Fibroblast of skin of back (primary cell): ENCODE measurements around the gene PXDN.

Experiments
- DNase-seq: peaks from one replicate; pipeline ENCODE4 v3.0.0-alpha.2; 2013

PXDN gene

GRCh38 chr2:1648241-1649102 is 95.8 kb downstream of the PXDN start:
- DNase-seq, result no peak

DNA sequence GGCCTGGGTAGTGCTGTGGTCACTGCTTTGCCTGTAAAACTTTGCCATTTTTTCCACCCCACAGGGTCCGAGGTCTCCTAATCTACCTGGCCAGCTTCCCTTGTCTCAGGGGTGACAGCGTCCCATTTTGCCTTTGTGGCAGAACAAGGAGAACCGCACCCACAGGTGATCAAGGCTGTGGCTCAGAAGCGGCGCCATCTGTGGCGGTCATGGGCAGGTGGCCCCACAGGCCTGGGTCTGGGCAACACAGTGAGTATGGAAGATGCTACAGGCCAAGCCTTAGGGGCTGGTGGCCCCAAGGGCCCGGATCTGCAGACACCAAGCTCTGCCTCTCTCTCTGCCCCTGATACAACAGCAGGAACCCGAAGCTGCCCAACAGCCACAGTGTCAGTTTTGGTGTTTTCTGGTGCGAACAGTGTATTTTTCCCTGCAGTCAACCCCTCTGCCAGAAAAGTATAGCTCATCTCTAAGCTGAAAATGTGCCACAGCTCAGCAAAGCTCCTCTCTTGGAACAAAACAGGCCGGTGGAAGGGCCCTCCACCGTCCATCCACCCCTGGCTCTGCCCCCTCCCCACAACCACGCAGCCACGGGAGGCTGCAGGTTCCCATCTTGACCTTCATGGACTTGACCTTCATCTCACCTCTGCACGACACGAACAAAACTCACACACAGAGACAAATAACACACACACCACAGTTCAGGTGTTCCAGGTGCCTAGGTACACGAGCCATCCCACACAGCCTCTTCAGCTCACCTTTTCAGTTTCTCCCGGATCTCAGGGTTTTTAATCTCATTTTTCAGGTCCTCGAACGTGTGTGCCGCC is 96.7 kb downstream of the PXDN start:
- DNase-seq, result no peak

DNA sequence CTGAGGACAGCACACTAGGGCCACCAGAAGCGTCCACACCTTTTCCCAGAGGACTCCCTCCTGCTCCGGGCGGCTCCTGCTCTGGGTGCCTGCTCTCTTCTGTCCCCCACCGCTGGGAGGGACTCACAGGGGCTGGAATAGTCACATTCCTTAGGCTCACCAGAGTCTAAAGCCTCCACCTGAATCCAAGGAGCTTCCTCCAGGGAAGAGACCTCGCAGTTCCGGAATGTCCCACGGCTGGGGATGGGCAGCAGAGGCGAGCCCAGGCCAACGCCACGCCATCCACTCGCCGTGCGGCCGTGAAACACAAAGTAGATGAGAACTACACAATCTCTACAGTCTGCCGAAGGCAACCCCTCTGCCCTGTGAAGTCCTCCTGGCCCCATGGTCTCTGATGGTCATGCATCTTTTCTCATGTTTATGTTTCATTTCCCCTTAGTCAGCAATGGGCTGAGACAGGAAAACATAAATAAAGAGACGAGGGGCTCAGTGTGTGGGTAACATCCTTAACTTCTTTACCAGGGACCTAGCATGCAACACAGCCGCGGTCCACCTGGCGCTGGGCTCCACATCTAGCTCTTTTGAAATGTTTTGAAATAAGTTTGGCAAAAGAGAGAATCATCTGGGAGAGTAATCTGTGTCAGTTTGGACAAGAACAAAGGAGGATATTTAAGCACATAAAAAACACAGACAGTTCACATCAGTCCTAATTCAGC is 98.4 kb downstream of the PXDN start:
- DNase-seq, result no peak

DNA sequence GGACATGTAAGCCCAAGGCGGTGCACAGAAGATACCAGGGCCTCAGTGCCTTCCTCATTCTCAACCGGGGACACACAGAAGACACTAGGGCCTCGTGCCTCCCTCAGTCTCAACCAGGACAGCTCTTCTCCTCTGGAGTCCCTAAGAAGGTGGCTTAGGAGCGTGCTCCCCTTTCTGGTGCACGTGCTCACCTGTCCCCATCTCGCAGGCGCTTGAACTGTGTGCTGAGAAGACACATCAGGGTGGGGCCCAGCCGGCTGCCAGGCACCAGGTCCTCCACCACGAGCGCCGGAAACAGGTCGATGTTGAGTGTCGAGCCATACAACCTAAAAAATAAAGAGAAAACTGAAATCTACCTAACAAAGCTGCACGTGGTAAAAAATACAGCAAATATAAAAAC is 99.9 kb downstream of the PXDN start:
- no peak for DNase-seq

- no peak for DNase-seq
Measured at GRCh38 chr2:1642993-1643619, 101.2 kb downstream of the PXDN start.

- peak; percentile 68 for DNase-seq
Measured at GRCh38 chr2:1642066-1642861, 102.1 kb downstream of the PXDN start.

- DNase-seq, result peak; percentile 35
Measured at GRCh38 chr2:1641523-1641922, 102.8 kb downstream of the PXDN start.

GRCh38 chr2:1640301-1641135 is 103.8 kb downstream of the PXDN start:
- no peak for DNase-seq

GRCh38 chr2:1639086-1639858 is 105.0 kb downstream of the PXDN start:
- DNase-seq, result no peak

DNA sequence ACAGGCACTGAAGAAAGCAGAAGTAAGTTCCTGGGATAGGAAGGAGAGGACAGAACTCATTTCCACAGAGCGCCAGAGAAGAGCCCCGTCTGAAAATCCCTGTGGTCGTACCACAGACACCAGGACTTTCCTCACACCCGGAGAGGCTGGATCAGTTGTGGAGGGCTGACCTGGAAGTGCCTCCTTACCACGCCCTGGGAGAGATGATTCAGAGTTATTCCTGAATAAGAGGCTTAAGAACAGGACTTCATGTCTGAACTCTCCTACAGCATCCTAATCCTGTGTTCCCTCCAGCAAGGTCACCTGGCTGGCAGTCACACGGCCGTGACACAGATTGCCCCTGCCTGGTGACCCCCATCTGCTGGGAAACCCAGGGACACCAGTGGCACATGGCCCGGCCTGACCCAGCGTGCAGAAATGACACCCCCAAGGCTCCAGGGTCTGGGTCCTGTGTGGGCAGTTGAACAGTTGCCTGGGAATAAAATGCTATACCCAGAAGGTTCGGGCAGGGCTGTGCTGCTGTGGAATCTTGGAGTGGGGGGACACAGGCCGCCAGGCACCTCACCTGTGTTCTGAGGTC is 105.9 kb downstream of the PXDN start:
- no peak for DNase-seq

- DNase-seq, result no peak
Measured at GRCh38 chr2:1636791-1637415, 107.4 kb downstream of the PXDN start.

GRCh38 chr2:1635823-1636222 is 108.5 kb downstream of the PXDN start:
- DNase-seq, result no peak

- no peak for DNase-seq
Measured at GRCh38 chr2:1634681-1635341, 109.5 kb downstream of the PXDN start.

GRCh38 chr2:1633936-1634587 is 110.3 kb downstream of the PXDN start:
- no peak for DNase-seq

- DNase-seq, result peak; percentile 40
Measured at GRCh38 chr2:1633092-1633671, 111.1 kb downstream of the PXDN start.

GRCh38 chr2:1632510-1632909 is 111.8 kb downstream of the PXDN start:
- no peak for DNase-seq

DNA sequence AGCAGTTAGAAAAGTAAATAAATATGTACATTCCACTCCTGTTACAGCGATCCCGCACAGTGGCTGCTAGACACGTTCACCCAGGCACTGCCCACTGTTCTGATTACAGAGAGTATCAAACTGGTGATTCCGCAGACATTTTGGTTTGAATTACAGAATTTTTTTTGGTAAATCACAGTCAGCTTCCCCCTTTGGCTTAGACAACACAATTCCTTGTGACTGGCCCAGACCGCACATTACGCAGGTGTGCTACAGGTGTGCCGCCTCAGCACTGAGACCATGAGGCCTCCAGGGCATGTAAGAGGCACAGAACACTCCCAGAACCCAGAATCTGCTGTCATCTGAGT is 112.3 kb downstream of the PXDN start:
- DNase-seq, result peak; percentile 88
